ENCODE data around the gene CALML5.

Gene CALML5

DNA sequence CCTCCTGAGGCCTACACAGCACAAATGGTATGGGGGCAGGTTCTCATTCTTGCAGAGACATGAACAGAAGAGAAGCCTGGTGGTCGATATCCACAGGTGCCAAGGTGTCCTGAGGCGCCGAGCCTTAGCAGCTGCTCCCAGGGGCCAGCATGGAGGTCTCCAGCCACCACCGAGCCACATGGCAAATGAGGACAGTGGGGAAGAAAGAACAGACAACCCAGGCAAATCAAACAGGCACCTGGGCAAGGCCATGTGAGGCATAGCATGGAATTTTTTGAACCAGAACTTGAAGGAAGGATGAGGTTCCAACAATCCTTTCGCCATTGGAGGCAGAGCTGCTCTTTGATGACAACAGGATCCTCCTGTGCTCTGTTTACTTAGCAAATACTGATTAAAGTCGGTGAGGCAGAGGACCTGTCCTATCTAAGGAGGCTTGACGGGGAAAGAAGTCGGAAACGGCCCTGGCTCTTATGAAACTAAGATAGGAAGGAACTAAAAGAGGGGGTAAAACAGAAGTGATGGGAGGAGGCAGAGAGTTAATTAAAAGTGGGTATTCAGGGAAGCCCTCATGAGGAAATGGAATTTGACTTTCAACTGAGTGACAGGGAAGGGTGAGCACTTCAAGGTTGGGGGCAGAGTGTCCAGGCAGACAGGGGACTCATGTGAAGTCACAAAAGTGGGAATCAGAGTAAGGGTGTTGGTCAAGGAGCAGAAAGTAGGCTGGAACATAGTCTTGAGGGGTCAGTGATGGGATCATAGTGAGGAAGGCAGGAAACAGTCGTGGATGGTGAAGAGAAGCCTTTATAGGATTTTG is 16.8 kb upstream of the CALML5 start:
- peak; percentile 57 for DNase-seq (ENCODE audit: low spot score)

DNA sequence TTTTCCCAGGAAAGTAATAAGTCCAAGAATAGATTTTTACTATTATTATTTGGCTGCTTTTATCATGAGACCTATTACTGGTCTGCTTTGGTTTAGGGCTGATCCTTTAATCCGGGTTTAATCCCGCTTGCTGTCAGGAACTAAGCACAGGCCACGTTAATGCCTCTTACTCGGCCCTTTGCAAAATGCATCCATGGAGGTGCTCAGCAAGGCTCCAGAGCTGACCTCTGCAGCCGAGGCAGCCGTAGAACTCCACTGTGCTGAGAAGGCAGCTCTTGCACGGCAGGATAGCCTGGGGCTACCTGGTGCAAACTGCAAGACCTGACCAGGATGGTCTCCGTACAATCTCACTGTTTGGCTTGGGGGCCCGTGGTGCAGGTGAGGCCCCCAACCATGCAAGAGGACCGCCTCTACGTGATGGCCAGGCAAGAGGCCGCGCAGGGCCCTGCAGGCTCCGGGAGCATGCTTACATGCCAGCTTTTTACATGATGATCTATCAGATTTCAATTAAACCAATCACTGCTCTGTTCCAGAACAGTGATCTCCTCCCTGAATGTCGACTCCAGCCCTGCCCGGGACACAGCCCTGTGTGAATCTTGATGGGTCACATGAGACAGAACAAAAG is 15.0 kb upstream of the CALML5 start:
- no peak for DNase-seq (ENCODE audit: low spot score)

DNA sequence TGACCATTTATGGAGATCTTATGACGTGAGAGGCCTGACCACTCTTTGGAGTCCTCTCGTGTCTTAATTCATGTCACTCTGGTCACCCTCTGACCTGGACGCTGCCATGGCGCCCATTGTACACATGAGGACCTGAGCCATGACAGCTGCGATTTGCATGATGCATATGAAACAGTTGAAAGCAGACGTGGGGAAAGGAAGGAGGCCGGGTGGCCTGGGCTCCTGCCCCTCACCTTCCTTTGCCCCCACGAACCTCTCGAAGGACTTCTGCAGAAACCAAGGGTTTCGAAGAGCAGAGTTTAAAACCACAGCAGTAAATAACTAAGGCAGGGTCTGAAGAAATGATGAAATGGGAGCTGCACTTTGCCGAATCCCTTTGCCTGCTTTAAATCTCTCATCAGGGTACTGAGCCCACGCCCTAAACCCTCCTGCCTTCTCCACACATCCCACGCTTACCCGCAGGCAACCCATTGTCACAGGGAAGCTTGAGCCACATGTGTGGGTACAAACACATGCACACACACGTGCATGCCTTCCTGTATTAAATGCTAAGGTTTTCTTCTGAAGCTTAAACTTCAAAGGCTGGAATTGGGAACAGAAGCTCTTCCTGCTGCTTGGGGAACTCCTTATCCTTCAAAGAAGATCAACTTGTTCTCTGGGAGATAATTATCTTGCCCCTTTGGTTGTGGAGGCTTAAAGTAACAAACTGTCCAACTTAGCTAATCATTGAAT is 13.7 kb upstream of the CALML5 start:
- DNase-seq (ENCODE audit: low spot score): no peak

DNA sequence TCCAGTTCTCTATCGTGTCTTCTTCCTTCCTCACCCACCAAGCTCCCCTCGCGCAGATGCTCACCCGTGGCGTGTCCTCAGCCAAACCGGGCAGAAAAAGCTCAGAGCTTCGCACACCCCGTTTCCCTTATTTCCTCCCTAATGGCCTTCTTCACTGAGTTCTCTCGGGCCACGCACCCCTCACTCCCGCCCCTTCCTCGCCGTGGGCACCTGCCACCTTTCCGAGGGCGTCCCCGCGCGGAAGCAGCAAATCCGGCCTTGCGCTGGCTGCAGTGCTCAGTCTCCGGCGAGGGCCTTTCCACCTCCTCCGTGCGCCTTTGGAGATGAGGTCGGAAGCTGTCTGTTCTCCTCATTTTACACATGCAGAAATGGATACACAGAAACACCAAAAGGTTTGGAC is 13.0 kb upstream of the CALML5 start:
- DNase-seq (ENCODE audit: low spot score): no peak

DNA sequence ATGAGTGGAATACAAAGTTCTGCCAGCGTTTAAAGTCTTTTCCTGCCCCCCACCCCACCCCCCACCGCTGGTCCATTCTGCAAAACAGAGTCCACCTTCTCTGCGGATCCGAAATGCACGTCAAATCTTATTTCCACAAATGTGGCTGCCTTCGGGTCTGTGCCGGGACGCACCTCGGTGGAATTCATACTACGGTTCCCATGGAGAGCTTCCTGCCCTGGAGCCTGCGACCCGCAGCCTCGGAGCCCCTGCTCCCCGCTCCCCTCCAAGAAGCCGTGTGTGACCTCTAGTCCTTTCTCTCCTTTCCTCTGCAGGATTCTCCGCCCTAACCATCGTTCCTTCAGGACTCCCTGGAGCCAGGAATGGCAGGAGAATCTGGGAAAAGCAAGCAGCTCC is 12.5 kb upstream of the CALML5 start:
- DNase-seq (ENCODE audit: low spot score): no peak

DNA sequence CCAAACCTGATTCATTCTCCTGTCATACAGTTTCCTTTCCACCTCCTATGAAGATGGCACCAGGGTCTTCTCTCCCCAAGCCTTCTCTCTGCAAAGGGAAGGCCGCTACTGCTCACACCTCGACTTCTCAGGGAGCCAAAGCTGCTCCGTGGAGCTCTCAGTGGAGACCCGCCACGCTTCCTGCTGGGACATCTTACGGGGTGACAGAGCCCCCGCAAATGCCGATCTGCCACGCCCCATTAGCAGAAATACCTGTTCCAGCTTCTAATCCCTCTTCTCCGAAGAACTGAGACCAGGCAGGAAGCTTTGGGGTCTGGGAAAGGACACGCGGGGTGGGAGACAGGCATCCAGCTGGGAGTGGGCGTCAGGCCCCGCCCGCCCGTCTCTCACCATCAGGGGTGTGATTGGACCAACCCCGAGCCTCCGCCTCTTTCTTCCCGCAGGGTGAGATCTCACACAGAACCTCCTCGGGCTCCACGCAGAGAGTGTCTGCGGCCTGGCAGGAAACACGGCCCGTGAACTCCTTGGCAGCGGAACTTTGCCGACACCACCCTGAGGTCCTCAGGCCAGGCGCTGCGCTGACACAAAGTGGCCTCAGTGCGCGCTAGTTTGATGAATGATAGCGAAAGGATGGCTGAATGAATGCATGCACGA is 12.0 kb upstream of the CALML5 start:
- DNase-seq (ENCODE audit: low spot score): no peak

DNA sequence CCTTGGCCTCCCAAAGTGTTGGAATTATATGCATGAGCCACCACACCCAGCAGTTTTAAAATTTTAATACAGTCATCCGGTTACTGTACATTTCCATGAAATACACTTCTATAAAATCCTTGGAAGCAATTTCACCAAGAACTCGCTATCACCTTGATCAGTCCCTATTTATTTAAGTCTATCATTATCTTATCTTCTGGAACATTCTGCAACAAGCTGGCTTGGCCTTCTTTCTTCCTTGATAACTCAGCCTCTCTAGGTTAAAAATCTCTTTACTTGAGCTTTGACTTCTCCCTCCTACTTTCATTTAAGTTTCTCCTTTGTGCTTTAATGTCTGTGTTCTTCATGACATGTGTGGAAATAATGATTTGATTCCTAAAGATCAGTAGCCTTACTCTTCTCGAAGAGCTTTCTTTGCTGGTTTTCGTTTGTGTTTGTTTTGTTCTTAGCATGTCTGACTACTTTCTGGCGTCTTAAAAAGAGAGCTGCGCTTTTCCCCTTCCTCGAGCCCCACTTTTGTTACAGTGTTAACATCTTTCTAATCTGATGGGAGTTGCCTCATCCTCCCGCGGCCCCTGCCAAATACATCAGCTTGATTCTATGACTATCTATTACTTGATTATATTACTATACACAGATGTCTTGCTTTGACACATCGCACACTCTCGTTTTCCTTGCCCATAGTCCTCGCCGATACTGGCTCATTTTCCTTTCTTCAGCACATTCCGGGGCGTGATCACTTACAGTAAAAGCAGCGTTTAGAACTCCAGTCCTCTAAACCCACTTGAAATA is 11.1 kb upstream of the CALML5 start:
- DNase-seq (ENCODE audit: low spot score): no peak

DNA sequence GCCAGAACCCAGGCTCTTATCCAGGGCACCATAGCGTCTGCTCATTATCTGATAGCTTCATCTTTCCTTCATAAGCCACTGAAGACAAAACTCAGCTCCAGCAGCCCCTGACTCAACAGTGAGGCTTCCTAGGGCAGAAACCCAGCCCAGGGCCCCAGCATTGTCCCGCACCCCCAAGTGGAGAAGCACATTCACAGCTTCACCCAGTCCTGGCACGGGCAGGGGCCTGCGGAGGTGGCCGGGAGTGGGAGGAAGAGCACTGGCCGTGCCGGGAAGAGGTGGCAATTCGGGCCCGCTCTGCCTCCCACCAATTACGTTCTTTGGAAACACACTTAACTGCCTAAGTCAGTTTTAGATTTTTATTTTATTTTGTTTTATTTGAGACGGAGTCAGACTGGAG is 10.3 kb upstream of the CALML5 start:
- no peak for DNase-seq (ENCODE audit: low spot score)

DNA sequence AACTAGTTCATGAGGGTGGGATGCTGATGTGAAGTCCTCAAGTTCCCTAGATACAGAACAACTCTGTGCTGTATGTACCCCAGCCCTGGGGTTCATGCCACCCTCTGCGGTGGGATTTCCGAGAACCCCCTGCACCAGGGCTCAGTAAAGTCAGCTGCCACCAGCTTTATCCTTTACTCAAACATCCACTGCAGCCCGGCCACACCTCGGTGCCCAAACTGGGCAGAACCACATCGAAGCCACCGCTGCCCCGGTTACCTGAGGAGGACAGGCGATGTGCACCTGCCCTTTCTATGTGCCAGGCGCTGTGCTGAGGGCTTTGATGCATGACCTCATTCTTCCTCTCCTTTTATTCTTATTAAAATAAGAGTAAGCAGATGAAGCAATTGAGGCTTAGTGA is 9.9 kb upstream of the CALML5 start:
- DNase-seq (ENCODE audit: low spot score): no peak

DNA sequence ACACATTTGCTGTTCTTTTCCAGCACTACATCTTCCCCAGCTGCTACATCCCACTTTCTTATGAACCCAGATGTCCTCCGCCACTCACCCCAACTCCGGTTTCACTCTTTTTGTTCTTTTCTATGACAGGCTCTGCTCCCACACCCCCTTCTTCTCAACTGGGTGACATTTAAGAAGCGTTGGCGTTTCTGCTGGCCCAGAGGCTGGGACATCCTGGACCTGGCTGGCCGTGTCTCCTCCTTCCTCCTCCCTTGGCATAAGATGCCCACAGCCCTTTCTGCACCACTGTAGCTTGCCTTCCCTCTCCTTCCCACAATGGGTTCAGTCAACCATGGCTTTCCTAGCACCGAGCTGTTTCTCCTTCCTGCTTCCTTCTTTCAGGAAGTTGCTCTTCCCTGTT is 9.4 kb upstream of the CALML5 start:
- DNase-seq (ENCODE audit: low spot score): no peak

DNA sequence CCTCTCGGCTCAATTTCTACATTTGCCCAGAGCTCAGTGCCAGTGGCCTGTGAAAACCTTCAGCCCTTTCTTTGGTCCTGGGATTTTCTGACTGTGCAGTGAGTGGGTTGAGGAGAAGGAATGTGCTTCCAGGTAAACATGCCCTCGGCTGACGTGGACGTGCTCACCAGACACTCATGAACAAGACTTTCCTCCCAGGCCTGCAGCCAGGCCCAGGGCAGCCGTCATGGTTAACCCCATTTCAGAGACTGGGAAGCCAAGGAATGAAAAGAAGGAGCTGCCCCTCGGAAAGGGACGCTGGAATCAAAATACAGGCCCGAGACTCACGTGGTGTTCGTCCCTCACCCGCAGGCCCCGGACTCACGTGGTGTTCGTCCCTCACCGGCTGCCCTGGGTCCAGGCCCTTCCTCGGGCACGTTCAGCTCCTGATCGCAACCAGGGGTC is 8.8 kb upstream of the CALML5 start:
- no peak for DNase-seq (ENCODE audit: low spot score)

DNA sequence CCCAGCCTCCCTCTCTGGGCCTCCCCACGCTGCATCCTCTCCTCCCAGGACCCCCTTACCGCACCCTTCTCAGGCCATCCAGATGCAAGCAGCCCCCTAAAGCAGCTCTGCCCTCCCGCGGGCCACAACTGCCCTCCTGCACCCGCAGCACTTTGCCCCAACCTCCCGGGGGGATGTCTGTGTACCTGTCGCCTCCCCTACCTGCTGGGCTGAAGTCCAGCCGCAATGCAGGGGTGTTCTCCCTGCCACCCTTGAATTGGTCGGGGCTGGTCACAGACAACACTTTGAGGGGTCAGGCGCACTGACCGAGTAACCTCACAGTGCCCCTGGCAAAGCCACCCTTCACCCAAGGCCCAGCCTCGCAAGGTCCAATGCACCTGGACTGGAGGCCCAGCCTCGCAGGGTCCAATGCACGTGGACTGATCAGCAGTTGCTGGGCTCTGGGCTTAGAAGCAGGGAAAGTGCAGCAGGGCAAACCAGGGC is 8.3 kb upstream of the CALML5 start:
- DNase-seq (ENCODE audit: low spot score): no peak

DNA sequence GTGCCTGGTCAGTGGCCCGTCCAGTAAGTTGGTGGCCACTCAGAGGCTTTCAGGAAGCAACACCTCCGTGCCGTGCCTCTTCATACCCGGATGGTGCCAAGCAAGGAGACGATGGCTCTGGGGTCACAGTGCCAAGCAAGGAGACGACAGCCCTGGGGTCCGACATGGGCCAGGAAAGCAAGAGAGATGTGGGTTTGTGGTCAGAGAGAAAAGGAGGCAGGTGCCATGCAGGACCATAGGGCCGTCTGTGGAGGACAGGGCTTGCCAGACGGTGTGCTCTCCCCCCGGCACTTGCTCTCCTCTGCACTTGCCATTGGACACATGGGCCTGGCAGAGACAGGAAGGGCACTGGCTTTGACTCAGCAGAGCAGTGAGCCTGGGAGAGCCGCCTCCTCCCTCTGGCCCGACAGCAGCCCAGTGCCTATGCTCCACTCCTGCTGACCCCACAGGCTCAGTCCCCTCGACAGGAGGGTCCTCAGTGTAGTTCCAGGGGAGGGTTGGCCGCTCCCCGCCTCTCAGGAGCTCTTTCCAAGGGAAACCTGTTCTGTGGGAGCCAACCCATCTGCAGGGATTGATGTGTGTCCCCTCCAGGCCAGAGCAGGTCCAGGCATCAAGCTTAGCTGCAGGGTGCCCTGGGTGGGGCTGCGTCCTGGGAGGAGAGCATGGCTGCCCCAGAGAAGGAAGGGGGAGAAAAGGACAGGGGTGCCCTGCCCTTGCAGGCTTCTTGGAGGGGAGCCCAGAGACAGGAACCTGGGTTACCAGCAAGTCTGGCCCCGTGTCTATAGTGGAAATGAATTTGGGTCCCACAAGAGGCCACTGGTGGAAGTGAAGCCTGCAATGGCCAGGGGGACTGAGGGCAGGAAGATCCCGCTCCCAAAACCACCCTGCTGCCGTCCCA is 7.6 kb upstream of the CALML5 start:
- no peak for DNase-seq (ENCODE audit: low spot score)

DNA sequence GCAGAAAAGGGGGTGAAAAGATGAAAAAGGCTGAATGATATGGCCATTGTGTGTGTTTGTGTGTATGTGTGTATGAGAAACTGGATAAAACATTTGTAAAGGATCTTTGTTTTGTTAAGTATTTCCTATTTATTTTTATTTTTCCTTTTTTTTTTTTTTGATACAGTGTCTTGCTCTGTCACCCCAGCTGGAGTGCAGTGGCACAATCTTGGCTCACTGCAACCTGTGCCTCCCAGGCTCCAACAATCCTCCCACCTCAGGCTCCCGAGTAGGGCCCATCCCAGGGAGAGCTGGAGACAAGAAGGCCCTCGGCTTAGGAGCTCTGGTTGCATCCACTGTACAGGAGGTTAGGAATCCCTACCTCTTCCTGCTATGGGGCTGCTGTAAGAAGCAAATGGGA is 6.9 kb upstream of the CALML5 start:
- DNase-seq (ENCODE audit: low spot score): no peak

DNA sequence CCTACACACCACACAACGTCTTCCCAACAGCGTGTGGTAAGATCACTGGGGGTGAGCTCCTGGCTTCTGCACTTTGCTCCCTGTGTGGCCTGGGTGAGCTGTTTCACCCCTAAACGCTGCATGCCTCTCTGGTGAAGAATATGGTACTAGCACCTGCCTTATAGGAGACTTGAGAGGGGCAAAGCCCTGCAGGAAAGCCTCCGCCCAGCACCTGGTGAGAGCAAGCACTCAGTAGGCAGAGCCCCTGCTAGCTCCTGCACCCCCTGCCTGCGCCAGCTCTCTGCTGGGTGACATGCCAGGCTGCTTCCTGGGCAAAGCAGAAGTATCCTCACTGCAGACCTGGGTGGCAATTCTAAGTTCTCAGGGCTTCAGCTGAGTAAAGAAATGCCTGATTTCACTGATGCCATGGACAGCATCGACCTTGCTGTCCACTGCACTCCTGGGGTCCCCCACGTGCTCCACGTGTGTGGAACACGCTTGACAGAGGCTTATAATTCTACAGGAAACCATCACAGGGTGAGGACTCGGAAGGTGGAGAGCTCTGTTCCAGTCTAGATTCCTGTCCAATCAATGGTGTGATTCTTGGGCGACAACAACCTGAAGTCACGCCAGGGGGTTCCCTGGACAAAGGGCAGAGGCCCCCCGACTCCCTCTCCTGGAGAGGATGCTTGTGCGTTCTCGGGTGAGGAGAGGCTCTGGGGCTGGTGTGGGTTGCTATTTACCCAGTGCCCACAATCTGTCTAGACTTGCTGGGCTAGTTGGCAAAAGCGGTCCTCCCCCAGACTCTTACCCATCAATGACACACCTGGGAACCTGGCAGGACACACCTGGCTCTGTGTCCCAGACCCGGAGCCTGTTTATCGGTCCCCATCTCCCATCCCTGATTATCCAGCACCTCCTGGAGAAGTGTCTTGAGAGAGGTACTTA is 5.0 kb upstream of the CALML5 start:
- DNase-seq (ENCODE audit: low spot score): no peak

DNA sequence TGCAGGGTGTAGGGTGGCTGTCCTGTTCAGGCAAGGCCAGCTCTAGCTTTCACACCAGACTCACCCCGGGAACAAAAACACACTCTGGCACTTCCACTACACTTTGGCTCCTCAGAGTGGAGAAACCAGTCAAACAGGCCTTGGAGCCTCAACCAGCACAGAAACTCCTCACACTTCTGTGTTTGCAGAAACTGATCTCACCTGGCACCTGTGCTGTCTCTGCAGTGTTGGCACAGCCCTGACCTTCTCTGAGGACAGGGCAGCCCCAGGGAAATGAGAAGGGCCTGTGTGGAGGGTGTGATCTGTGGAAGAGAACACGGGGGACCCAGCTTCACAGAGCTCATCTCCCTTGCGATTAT is 4.1 kb upstream of the CALML5 start:
- DNase-seq (ENCODE audit: low spot score): no peak

DNA sequence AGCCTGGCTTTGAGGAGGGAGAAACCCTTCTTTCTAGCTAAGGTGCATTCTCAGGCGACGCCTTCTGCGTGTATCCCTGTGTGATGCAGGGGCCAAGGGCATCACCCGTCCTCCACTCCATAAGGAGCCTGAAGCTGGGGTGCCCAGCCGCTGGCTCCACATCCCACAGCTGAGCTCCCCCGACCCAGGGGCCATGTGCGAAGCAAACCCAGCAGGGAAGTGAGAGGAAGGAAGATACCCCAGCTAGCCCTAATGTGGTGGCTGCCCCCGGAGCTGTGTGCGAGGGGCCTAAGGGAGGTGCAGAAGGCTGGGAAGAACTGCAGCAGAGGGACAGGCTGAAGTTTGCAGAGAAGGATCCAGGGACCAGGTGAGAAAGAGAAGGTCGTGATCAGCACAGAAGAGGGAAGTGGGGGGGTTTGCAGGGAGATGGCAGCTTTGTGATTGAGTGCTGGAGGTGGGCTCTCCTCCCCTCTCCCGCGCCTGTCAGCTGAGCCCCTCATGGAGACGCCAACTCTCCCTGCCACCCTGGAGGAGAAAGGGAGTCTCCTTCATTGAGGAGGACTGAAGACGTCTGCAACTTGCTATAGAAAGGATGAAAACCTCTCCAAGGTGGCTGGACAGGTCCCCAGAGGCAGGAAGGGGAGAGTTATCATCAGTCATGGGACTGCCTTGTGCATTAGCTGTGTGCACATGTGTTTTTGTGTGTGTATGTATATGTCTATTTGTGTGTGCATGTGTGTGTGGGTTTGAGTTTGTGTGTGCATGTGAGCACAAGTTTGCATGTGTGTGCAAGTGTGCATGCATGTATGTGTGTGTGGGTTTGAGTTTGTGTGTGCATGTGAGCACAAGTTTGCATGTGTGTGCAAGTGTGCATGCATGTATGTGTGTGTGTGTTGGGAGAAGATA is 3.5 kb upstream of the CALML5 start:
- no peak for DNase-seq (ENCODE audit: low spot score)

DNA sequence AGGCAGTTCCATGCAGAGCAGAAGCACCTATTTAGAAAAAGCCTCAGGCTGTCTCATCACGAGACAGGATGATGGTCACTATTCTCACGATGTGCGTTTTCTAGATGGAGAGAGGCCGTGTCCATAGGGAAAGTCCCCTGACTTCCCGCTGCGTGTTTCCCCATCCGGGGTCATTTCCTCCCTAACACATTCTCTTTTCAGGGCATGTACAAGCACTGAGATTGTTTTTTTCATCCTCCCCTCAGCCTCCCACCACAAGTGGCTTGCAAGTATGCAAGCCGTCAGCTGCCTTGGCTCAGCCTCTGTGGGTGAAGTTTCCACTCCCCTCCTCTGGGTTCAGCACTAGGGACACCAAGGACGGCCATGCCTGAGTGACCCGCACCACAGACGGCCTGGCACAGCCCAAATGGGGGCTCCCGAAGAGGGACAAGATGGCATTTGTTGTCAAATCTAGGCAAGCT is 2.7 kb upstream of the CALML5 start:
- DNase-seq (ENCODE audit: low spot score): no peak
